Inflammatory macrophage (primary cell): ENCODE data around the gene USP22.

Experiments
- DNase-seq, 2 donors: peaks; one replicate each; pipeline ENCODE4 v3.0.0-alpha.2; 2020 to 2022

USP22 gene

DNA sequence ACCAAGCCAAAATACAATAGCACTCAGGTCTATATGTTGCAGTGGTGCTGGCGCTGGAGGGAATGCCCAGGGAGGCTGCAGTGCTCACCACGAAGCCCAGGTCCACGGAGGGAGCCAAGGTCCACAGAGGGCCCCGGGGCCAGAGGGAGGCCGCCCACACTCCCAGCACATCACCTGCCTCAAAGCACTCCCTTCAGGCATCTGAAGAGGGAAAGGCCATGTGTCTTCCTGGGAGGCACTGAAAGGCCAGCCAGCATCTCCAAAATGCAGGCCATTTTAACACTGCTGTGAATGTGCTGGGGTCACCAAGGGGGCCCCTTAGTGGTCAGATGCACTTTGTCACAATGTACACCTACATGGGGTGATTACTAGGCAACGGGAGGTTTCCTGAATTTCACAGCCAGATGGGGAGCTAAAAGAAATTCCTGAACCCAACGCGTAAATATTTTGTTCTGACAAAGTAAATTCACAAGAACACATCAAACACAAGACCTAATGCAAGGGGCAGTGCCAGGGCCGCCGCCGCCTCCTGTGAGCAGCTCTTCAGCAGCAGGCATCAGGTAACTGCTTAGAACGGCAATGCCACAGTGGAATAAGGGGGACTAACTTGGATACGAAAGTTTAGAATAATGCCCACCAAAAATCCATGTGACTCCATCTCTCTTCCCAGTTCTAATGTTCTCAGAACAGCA is 42.8 kb downstream of the USP22 start:
- no peak for DNase-seq

DNA sequence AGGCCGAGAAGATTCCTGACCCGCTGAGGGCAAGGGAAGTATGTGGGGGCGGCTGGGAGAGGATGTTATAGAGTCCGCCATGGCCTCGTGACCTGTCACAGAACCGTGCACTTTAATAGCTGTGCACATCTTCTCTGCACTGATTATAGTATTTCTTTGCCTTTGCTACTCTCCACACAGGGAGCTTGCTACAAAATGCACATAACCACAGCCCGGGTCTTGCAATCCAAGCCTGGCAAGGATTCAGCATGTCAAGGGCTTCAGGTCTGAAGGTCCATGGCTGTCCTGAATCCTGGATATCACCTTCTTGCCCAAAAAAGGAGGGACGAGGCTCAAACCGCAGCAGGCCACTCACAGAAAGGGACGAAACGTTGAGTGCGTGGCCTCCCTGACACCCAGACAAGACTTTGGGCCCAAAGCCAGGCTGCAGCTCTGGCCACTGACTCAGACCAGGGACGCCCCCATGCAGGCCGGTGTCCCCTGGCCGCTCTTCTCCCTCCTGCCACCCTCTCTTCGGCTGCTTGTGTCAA is 43.7 kb downstream of the USP22 start:
- peak in 1 of 2 donors; percentile 20 for DNase-seq

- no peak for DNase-seq
These were observed 44.2 kb downstream of the USP22 start for GRCh38 chr17:20998571-20999043.

- no peak for DNase-seq
These were observed 44.9 kb downstream of the USP22 start for GRCh38 chr17:20997711-20998570.

- DNase-seq, result no peak
These were observed 45.8 kb downstream of the USP22 start for GRCh38 chr17:20996724-20997615.

- DNase-seq, result no peak
These were observed 46.7 kb downstream of the USP22 start for GRCh38 chr17:20995873-20996723.

- no peak for DNase-seq
These were observed 47.5 kb downstream of the USP22 start for GRCh38 chr17:20995164-20995872.

DNA sequence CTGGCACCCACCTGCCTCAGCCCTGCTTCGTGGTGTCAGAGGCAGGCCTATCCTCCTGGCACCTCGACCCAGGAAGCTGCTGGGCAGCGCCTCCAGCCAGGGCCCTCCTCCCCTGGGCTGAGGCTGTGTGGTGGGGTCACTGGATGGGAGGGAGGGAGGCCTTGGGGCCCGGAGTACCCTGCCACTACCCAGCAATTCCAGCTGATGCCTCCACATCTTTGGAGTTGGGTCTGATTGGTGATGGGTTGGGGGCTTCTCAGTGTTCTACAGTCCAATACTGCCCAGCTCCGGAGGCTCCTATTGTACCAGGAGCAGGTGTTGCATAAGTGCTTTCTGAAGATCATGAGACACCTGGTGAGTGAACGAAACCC is 48.0 kb downstream of the USP22 start:
- no peak for DNase-seq

GRCh38 chr17:20993863-20994778 is 48.7 kb downstream of the USP22 start:
- DNase-seq, result no peak

GRCh38 chr17:20992987-20993862 is 49.6 kb downstream of the USP22 start:
- peak; percentile 66 for DNase-seq

GRCh38 chr17:20992416-20992815 is 50.4 kb downstream of the USP22 start:
- DNase-seq, result no peak

DNA sequence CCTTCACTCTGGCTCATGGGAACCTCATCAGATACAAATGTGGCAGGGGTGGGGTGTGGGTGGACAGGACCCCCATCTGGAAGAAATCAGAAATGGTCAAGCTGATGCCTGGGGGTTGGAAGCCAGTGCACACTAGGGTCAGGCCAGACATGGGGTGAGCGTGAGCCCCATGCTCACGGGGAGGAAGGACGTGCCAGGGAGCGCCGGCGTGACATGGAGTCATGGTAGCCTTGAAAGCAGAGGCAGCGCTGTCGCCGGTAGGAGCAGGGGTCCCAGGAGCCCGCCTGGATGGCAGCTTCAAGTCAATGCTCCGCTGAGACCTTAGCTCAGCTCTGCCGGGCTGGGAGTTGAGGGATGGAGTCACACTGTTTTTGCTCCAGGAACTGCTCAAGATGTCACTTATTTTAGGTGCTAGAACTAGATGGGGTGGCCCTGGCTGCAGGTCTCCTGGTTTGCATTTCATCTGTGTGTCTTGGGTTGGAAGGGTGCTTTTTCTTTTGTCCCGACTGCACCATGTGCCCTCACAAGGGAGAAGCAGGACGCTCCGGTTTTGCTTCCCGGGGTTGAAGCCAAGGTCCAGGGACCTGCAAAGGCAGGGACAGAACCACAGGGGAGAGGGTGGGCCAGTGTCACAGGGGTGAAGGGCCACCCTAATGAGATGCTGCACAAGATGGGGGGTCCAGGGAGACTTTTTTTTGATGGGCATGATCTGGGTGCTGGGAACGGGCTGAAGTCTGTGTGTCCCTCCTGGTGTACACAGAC is 51.4 kb downstream of the USP22 start:
- no peak for DNase-seq

DNA sequence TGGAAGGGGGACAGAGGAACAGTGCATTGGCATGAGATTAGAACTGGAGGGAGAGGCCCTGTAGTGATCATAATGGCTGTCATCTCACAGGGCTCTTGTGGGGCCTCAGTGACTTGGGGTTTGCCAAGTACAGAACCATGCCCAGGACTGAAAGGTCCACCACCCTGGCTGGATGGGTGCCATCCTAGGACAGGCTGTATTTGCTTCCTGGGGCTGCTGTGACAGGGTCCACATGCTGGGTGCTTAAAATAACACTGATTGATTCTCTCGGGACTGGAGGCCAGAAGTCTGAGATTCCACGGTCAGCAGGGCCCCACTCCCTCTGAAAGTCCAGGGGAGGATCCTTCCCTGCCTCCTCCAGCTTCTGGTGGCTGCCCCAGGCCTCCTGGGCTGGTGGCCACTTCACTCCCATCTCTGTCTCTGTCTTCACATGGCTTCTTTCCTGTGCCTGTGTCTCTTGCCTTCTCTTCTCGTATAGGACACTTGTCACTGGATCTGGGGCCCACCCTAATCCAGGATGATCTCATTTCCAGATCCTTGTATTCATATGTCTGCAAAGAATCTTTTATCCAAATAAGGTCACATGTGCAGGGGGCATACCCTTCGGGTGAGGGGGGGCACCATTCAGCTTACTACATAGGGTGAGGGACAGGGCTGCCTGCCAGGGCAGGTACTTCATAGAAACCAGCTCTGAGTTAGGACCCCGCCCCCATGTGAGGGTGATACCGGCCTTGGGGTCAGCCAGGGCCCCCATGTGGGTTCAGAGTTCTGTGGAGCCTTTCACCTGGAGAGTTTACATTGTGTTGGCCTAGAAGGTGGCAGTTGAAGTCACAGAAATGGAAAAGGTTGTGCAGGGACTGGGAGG is 52.6 kb downstream of the USP22 start:
- no peak for DNase-seq

- DNase-seq, result no peak
These were observed 53.3 kb downstream of the USP22 start for GRCh38 chr17:20989481-20989880.

GRCh38 chr17:20988896-20989295 is 53.9 kb downstream of the USP22 start:
- DNase-seq, result no peak

- DNase-seq, result no peak
These were observed 54.7 kb downstream of the USP22 start for GRCh38 chr17:20988001-20988636.
